ENCODE measurements around the gene DIS3.

Gene DIS3

GRCh38 chr13:72781451-72782439 is at the start of gene DIS3, which contains the start of gene PIBF1:
Gene DIS3, minus strand, starts transcription at chr13:72781900. Its CDS starts 68 bp downstream, at chr13:72781832.
Gene PIBF1, plus strand, starts transcription at chr13:72782133. Its CDS starts 1,337 bp downstream, at chr13:72783470.
- TF ChIP-seq ZC3H10 (CRISPR knock-in tag; IDR thresholded peaks at IDR 0.05) (no peak), OSR1 (CRISPR knock-in tag; IDR thresholded peaks at IDR 0.05) (no peak), RARB (CRISPR knock-in tag; IDR thresholded peaks at IDR 0.05) (no peak), ZFP30 (CRISPR knock-in tag; IDR thresholded peaks at IDR 0.05) (no peak), ZFP3 (CRISPR knock-in tag; IDR thresholded peaks at IDR 0.05) (no peak), TCF4 (CRISPR knock-in tag; IDR thresholded peaks at IDR 0.05; ENCODE audit: borderline replicate concordance) (no peak), ARNTL (CRISPR knock-in tag; IDR thresholded peaks at IDR 0.05; ENCODE audit: borderline replicate concordance, low read depth) (no peak), CSDC2 (CRISPR knock-in tag; IDR thresholded peaks at IDR 0.05) (no peak), SNAI2 (CRISPR knock-in tag; IDR thresholded peaks at IDR 0.05) (no peak), PPARA (CRISPR knock-in tag; IDR thresholded peaks at IDR 0.05; ENCODE audit: borderline replicate concordance) (no peak)
- ATAC-seq: peak; percentile 98

- no peak for ATAC-seq
- TF ChIP-seq ZFP30 (CRISPR knock-in tag; IDR thresholded peaks at IDR 0.05) (no peak), POU6F1 (CRISPR knock-in tag; IDR thresholded peaks at IDR 0.05; ENCODE audit: borderline replicate concordance, low read depth) (no peak), ZC3H10 (CRISPR knock-in tag; IDR thresholded peaks at IDR 0.05) (no peak), ZNF70 (CRISPR knock-in tag; IDR thresholded peaks at IDR 0.05) (no peak), ZNF565 (CRISPR knock-in tag; conservative IDR thresholded peaks at IDR 0.05; ENCODE audit: low read depth) (no peak), CSDC2 (CRISPR knock-in tag; IDR thresholded peaks at IDR 0.05) (no peak), TSHZ2 (CRISPR knock-in tag; IDR thresholded peaks at IDR 0.05) (no peak), ARNTL (CRISPR knock-in tag; IDR thresholded peaks at IDR 0.05; ENCODE audit: borderline replicate concordance, low read depth) (no peak), CREB5 (CRISPR knock-in tag; IDR thresholded peaks at IDR 0.05; ENCODE audit: low read depth) (no peak), ISL1 (CRISPR knock-in tag; IDR thresholded peaks at IDR 0.05) (no peak), TOX (CRISPR knock-in tag; IDR thresholded peaks at IDR 0.05; ENCODE audit: borderline replicate concordance) (no peak)
These were observed 42.0 kb upstream of the DIS3 start for GRCh38 chr13:72823724-72824123.

- no peak for TF ChIP-seq ARNTL (CRISPR knock-in tag; IDR thresholded peaks at IDR 0.05; ENCODE audit: borderline replicate concordance, low read depth)
- TF ChIP-seq POU6F1 (CRISPR knock-in tag; IDR thresholded peaks at IDR 0.05; ENCODE audit: borderline replicate concordance, low read depth): no peak
- TF ChIP-seq PPARA (CRISPR knock-in tag; IDR thresholded peaks at IDR 0.05; ENCODE audit: borderline replicate concordance): no peak
- TF ChIP-seq ZNF70 (CRISPR knock-in tag; IDR thresholded peaks at IDR 0.05): no peak
- TF ChIP-seq ISL1 (CRISPR knock-in tag; IDR thresholded peaks at IDR 0.05): no peak
- no peak for TF ChIP-seq SNAI2 (CRISPR knock-in tag; IDR thresholded peaks at IDR 0.05)
- TF ChIP-seq ZFP30 (CRISPR knock-in tag; IDR thresholded peaks at IDR 0.05): no peak
- no peak for TF ChIP-seq GLIS3 (CRISPR knock-in tag; IDR thresholded peaks at IDR 0.05)
- TF ChIP-seq TOX (CRISPR knock-in tag; IDR thresholded peaks at IDR 0.05; ENCODE audit: borderline replicate concordance): no peak
- no peak for TF ChIP-seq ZC3H10 (CRISPR knock-in tag; IDR thresholded peaks at IDR 0.05)
- TF ChIP-seq CSDC2 (CRISPR knock-in tag; IDR thresholded peaks at IDR 0.05): no peak
- TF ChIP-seq ZNF565 (CRISPR knock-in tag; conservative IDR thresholded peaks at IDR 0.05; ENCODE audit: low read depth): no peak
- TF ChIP-seq OSR1 (CRISPR knock-in tag; IDR thresholded peaks at IDR 0.05): no peak
- no peak for TF ChIP-seq TCF4 (CRISPR knock-in tag; IDR thresholded peaks at IDR 0.05; ENCODE audit: borderline replicate concordance)
- no peak for TF ChIP-seq ZNF8 (CRISPR knock-in tag; IDR thresholded peaks at IDR 0.05)
- TF ChIP-seq ESRRG (CRISPR knock-in tag; IDR thresholded peaks at IDR 0.05): no peak
- no peak for ATAC-seq
These were observed 41.4 kb upstream of the DIS3 start for GRCh38 chr13:72823081-72823480.

All from SK-N-SH treated with all-trans-retinoic acid at 6 μM for 48 hours (cell line).